GM12892 (cell line): ENCODE results near the gene THRB.

Experiments
- POLR2A ChIP-seq: IDR thresholded peaks from 2 replicates; pipeline ENCODE4 v1.6.1; 2011; ENCODE audit warnings: low read depth, low read length, control low read depth
- POLR2AphosphoS5 ChIP-seq: IDR thresholded peaks from 2 replicates; pipeline ENCODE4 v1.6.1; 2011; ENCODE audit warnings: low read depth, low read length, control low read depth

DNA sequence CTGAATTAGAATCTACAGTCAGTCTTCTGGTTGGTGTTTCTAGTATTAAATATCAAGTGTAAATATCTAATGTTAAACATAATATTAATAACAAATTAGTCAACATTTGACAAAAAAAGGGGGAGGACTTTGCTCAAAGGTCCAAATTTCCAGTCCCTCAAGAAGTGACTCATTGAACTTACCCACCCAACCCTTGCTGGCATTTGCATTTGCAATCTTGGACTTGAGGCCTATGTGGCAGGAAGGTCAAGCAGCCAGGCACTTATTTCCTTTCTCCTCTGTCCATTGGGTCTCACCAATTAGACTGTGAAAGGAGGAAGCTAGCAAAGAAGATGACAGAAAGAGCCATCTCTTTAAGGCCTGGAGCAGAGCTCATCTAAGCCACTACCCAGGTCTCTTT, 174.0 kb downstream of the THRB start:
- TF ChIP-seq POLR2A, result no peak
- TF ChIP-seq POLR2AphosphoS5, result no peak
